GM21447 (cell line): ENCODE data around the gene SH3TC1.
A peak's percentile ranks its signal among the peaks of the same experiment; 100 is the strongest.

ENCODE experiments used
- ATAC-seq: cut with Tn5 transposase; IDR thresholded peaks from one replicate; pipeline ENCODE4 v1.9.1; 2021; ENCODE audit not compliant: unreplicated experiment

Gene SH3TC1

DNA sequence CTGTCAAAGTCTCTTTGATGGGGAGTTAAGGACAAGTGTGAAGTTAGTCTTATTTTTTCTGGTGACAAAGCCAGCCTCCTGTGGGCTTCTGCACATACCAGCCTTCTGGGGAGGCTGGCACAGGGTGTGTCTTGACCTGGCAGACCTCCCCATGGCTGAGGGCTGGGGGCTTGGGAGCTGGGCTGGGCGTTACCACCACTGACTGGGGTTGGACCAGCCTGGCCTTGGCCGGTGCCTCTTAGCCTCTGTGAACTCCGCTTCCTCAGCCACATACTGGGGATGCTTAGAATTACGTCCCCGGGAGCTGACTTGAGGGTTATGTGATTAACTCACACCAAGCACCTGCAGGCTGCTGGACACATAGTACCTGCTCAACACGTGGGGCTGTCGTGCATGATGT is 14.0 kb downstream of the SH3TC1 start:
- no peak for ATAC-seq

DNA sequence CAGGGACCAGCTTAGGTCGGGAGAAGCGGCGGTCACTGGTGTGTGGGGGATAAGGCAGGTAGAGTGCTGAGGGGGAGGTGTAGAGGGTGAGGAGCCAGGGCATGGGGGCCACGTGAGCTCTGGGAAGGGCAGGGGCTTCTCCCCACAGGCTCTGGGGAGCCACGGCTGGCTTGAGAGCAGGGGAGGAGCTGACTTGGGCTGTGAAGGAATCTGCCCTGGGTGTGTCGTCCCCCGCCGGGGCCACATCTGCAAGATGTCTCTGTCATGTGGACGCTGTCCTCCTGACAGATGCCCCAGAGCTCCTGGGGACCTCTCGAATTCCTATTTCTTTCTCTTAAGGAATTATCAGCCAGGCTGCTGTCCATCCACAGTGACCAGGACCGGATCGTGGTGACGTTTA is 15.0 kb downstream of the SH3TC1 start:
- no peak for ATAC-seq

DNA sequence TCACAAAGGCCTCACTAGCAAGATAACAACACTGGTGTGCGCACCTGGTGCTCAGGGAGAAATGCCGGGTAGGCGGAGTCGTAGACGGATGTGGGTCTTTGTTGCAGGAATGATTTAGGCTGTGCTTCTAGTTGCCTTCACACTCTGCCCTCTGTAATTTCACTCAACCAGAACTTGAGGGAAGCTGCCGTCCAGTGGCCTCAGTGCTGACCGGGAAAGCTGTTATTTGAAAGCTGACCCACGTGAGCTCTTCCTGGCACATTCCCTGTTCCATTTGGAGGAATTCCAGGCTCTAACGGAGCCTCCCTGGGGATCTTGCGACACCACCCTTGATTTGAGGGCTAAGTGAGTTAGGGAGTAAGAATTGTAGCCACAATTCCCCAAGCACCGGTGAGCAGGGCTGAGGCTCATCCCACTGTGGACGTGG is 15.9 kb downstream of the SH3TC1 start:
- ATAC-seq: no peak

DNA sequence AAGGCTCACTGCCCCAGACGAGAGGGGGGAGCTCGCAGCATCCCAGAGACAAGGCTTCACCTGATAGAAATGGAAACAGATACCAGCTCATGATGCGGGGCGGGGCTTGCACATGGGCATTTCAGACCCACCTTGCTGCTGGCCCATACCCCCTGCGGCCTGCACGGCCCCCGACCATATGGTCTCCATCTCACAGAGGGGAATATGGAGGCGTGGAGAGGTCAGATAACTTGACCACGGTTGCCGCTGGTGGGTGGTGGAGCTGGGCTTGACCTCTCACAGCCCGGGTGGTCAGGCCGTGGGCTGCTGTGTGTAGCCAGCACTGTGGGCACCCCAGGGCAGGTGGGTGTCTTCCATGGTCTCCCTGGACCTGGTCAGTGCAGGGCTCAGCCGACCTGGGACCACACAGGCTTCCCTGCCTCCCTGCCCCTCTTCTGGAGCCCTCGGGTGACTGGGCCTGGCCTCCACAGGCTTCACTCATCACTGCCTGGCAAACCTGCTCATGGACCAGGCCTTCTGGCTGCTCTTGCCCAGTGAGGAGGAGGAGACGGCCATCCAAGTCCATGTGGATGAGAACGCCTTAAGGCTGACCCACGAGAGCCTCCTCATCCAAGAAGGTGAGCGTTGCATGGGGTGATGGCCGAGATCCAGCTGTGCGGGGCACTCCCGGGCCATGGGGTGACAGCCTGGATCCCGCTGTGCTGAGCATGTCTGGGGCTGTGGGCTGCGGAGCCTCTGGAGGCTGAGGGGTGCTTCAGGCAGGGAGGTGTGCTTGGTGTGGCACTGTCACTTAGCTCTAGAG is 16.8 kb downstream of the SH3TC1 start:
- no peak for ATAC-seq

DNA sequence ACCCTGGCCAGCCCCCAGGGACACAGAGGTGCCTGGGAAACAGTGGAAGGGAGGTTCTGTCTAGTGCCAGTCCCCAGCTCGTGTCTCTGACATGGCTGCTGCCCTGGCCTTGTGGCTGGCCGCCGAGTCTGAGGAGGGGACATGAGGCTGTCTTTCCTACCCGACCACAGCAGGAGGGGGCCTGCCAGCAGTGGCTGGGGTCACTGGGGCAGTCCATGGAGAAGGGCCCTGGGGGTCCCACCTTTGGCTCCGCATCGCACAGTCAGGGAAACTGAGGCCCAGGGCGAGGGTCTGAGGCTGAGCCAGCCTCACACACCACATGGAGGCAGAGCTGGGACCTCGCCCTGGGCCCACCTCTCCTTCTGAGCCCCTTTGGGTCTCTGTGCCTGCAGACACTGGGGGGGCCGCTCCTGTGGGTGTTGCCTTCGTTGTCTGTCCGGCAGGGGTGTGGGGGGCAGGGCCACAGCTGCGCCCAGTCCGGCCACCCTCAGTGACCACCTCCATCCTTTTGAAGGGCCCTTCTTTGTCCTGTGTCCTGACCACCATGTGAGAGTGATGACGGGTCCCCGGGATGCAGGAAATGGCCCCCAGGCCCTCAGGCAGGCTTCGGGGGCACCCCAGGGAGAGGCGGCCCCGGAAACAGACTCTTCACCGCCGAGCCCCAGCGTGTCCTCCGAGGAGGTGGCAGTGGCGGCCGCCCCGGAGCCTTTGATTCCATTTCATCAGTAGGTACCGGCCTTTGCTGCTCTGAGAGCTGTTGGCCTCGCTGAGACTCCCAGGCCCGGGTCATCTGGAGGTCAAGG is 17.6 kb downstream of the SH3TC1 start:
- no peak for ATAC-seq

DNA sequence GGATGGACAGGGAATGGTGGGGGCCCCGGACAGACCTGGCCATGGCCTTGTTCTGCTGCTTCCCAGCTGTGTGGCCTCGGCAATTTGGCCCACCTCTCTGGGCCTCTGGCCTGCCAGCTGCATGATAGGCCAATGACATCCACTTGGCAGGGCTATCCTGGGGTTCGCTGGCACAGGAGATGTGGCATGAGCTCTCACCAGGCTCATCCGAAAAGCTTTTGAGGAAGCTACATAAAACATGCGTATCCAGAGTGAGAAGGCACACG is 18.1 kb downstream of the SH3TC1 start:
- ATAC-seq: no peak

DNA sequence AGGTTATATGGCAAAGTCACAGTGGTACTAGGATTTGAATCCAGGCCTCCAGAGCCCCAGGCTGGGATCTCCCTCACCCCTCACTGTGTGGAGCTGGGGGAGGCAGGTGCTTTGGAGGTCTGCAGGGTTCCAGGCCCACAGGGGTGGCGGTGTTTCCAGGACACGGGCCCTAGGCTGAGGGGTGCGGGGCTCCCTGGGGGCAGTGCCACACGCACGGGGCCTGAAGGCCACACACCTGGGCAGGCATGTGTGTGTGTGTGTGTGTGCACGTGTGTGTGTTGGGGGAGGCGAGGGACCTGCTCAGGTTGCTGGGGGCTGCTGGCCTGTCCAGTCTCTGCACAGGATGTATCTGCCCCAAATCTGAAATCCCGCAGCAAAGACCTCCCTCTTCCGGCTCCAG is 18.8 kb downstream of the SH3TC1 start:
- ATAC-seq: no peak

DNA sequence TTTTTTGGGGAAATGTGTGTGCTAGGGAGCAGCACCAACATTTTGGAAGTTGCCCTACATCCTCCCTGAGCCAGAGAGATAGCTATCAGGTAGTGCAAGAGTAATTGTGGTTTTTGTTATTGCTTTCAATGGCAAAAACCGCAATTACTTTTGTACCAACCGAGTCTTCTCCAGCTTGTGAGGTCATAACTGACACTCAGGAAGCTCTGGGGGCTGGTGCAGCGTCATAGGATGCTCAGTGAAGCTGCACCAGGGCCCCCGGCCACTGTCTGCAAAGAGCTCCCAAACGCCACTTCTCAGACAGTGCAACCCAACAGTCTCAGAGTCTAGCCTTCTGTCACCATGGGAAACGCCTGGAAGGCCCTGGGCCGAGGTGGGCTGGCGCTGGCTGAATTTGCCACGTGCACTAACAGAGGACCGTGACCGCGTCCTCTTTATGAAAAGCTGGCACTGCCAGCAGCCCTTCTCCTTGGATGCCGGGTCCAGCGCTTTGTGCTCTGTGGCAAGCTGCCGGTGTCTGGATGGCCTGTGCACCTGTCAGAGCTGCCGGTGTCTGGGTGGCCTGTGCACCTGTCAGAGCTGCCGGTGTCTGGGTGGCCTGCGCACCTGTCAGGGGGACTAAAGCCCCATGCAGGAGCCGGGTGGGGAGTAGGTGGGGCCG is 19.4 kb downstream of the SH3TC1 start:
- no peak for ATAC-seq

DNA sequence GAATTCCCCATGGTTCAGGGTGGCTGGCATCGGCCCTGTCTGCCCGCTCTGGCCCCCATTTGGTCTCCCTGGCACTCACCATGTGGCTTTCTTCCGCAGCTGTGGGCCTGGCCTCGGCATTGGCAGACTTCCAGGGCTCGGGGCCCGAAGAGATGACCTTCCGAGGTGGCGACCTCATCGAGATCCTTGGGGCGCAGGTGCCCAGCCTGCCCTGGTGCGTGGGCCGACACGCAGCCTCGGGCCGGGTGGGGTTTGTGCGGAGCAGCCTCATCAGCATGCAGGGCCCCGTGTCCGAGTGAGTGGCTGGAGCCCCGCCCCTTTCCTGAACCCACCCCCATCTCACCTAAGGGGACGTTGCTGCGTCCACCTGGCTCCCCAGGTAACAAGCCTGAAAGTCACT is 20.1 kb downstream of the SH3TC1 start:
- ATAC-seq: no peak

DNA sequence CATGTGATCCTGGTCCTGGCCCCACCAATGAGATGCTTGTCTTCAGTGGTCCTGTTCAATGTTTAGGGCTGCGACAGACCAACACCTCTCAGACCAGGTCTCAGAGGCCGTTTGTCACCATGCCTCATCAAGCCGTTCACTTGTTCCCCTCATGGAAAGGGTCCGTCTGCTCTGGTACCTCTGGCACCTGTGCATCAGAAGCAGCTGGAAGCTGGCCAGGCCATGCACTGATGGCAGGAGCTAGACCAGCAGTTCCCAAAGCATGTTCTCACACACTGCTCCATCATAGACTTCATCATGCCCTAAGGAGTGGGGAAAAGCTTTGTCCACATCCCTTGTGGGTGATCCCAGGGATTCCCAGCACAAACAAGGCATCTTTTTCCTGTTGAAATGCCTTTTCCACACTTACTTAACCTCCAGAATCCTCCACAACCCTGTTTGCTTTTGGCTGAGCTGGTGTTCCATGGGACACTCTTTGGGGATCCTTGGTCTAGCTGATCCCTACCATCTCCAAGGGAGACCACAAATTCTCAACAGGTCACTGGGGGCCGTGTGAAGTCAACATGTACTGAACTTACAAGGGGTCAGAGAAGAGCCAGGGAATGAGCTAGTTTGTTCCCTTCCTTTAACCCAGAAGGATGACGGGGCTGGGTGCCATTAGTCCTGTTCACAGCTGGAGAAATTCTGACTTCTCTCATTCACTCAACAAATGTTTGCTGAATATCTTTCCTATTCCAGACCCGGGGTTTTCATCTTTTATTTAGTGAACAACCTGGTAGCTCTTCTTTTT is 21.8 kb downstream of the SH3TC1 start:
- ATAC-seq: no peak

DNA sequence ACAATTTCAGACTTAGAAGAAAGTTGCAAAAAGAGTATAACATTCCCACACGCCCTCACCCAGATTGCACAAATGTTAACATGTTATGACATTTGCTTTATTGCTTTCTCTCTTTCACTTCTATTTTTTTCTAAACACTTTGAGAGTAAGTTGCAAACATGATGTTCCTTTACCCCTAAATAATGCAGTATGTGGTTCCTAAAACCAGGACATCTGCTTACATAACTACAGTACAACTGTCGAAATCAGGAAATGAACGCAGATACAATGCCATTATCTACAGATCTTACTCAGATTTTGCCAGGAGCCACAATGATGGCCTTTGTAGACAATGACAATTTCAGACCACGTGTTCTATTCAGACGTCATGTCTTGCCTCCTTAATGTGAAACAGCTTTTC is 22.4 kb downstream of the SH3TC1 start:
- ATAC-seq: peak; percentile 55

DNA sequence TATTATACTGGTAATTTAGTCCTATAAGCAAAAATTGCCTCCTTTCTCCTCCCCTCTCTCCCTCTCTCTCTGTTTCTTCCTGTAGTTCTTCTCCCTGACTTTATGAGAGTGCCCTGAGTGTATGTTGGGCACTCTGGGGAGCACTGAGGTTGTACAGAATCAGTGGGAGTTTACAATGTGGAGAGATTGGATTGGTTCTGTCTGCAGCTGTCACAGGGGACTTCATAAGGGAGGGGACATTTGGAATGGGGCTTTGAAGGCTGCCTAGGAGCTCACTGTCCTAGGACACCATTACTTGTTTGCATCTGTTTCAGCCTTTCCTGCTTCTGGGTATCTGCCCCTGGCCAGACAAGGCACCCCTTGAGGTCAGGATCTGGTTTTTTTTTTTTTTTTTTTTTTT is 22.9 kb downstream of the SH3TC1 start:
- no peak for ATAC-seq

DNA sequence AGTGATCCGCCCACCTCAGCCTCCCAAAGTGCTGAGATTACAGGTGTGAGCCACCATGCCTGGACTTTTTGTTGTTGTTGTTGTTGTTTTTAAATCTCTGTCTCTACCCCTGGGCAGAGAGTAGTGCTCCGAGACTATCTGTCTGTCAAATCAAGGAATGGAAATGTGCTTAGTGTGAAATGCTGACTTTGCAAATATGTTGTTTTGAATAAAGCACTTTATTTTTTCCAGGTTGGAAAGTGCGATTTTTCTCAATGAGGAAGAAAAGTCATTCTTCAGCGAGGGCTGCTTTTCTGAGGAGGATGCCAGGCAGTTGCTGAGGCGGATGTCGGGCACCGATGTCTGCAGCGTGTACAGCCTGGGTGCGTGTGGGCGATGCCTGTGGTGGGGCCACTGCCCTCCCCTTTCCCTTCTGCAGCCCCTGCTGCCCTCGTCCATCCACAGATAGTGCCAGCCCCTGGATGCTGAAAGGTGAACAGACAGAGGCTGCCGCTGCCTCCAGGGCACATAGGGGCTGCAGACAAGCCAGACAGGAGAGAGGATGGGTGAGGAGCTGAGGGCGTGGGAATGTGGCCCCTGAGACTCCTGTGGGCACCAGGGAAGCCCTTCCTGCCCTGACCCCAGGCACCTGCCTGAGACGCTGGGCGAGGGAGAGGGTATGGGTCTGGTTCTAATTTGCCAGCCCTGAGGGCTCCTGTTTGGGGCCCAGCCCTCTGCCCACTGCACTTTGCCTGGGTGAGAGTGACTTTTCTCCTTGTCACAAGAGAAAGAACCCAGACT is 23.7 kb downstream of the SH3TC1 start:
- ATAC-seq: no peak

DNA sequence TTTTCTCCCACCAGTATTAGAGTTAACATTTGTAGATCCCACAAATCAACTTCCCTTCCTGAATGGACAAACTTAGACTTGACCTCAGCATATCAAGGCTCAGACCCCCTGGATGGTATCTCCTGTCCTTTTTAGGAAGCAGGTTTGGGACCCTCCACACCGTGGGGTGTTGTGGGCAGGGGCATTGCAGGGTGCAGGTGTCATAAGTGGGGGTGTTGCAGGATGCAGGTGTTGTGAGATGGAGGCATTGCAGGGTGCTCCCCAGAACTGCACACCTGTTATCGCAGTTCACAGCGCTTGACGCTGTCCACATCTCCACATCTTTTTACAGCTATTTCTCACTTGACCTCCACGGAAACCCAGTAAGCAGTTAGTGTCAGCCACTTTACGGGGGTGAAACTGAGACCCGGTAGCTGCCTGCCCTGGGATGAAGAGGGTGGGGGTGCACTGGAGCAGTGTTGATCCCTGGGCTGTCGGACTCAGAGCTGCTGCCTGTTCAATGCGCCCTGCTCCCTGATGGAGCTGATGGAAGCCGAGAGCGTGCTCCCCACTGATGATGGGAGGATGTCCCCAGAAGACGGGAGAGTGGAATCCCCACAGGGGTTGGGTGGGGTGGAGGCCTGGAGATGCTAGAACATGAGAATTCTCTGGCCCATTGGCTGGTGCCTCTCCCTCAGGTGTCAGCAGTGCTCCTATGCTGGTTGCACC is 25.3 kb downstream of the SH3TC1 start:
- no peak for ATAC-seq

DNA sequence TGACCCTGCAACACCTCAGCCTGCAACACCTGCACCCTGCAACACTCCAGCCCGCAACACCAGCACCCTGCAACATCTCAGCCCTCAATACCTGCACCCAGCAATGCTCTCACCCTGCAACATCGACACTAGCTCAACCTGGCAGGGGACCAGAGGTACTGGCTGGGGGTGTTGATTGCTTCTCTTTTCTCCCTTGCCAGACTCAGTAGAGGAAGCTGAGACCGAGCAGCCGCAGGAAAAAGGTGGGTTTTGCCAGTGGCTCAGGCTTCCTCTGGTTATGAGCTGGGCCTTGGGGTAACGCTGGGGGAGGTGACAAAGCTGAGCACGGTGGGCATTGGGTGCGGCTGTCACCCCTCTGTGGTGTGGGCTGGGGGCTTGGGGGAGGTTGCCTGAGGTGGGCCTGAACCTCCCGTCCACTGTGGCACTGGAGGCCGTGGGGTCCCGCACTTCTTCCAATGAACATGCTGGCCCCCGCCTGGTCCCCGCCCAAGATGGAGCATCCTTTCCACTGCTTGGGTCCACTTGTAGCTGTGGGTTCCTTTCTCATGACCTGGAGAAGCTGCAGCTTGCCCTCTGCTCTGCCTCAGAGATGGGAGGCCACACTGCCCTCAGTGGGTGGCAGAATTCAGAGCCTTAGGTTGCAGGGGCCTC is 26.0 kb downstream of the SH3TC1 start:
- ATAC-seq: no peak

DNA sequence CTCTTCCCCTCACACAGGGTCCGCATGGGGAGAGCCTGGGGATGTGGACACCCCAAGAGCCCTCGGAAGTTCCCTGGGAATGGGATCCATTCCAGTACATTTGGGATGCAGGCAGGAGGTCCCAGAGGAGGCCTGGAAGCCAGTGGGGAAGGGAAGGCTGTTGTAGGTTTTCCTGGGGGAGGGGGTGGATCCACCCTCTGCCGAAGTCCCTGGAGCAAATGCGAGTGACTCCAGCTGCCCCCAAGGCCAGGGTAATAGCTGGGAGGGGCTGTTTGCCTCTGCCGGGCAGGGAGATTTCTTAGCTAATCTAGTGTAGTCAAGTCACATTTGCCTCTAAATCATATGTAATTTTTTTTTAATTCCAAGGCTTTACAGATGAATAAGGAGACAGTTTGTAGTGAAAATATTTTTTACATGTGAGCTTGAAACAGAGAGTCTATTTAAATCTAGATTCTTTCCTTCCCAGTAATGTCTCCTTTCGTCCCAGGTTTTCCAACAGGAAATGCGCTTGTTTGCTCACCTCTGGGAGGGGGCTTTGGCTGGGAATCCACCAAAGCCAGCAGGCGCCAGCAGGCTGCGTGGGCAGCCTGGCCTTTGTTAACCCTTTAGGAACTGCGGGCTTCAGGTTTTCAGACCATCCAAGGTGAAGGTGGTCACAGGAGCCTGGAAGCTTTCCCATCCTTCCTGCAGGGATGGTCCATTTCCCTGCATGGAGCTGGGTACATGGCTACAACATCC is 26.8 kb downstream of the SH3TC1 start:
- no peak for ATAC-seq

DNA sequence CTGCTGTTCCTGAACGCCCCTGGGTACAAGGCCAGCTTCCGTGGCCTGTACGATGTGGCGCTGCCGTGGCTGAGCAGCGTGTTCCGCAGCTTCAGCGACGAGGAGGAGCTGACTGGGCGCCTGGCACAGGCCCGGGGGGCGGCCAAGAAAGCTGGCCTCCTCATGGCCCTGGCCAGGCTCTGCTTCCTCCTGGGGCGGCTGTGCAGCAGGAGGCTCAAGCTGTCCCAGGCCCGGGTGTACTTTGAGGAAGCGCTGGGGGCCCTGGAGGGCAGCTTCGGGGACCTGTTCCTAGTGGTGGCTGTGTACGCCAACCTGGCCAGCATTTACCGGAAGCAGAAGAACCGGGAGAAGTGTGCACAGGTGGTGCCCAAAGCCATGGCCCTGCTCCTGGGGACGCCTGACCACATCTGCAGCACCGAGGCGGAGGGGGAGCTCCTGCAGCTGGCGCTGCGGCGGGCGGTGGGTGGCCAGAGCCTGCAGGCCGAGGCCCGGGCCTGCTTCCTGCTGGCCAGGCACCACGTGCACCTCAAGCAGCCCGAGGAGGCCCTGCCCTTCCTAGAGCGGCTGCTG is 28.2 kb downstream of the SH3TC1 start:
- no peak for ATAC-seq

DNA sequence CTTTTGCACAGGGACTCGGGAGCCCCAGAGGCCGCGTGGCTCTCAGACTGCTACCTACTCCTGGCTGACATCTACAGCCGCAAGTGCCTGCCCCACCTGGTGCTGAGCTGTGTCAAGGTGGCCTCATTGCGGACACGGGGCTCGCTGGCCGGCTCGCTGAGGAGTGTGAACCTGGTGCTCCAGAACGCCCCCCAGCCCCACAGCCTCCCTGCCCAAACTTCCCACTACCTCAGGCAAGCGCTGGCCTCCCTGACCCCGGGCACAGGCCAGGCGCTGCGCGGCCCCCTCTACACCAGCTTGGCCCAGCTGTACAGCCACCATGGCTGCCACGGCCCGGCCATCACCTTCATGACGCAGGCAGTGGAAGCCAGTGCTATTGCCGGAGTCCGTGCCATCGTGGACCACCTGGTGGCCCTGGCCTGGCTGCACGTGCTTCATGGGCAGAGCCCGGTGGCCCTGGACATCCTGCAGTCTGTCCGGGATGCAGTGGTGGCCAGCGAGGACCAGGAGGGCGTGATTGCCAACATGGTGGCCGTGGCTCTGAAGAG is 28.8 kb downstream of the SH3TC1 start:
- no peak for ATAC-seq
